ENCODE data around the gene AKAP5. TPM values are rescaled to one million over a fixed set of nuclear protein-coding genes. Genes with fewer than 3 reads are reported as not detected.

AKAP5 gene
- total and polyA plus RNA-seq, 2 of the 8 experiments (the other 6 are each of a cell fraction or from before 2014, with no cell fraction given) = 0.50 to 3.8 TPM

GRCh38 chr14:64475585-64476273 is 10.4 kb downstream of the AKAP5 start (continued):
- no peak for TF ChIP-seq RBBP5 (IDR thresholded peaks at IDR 0.05; ENCODE audit: borderline replicate concordance, low read depth, low read length)
- no peak for TF ChIP-seq RNF2 (IDR thresholded peaks at IDR 0.05; ENCODE audit: borderline replicate concordance, low read depth, low read length, missing control alignments, poor library complexity, severe bottlenecking)
- no peak for TF ChIP-seq JUN (IDR thresholded peaks at IDR 0.05; ENCODE audit: low read depth, low read length)
- TF ChIP-seq ATF3 (IDR thresholded peaks at IDR 0.05; ENCODE audit: insufficient read depth, low read depth, low read length) = no peak
- no peak for TF ChIP-seq TBP (IDR thresholded peaks at IDR 0.05; ENCODE audit: low read depth, low read length)
